Hindlimb muscle (tissue), 1 donor: Measurements from ENCODE around the gene PALD1. TPM values are rescaled to one million over a fixed set of nuclear protein-coding genes. Genes with fewer than 3 reads are reported as not detected.

Experiments used
- DNase-seq: peaks from one replicate; pipeline ENCODE4 v3.0.0-alpha.2; 2013
- polyA plus RNA-seq: library from polyadenylated mRNA; unstranded; fragments of 120-200 nt; gene quantifications from one replicate; pipeline ENCODE4 v1.2.1, GENCODE V29; 2013; ENCODE audit not compliant: insufficient read length

The PALD1 gene
- polyA plus RNA-seq, 1 donor = 22.7 TPM

DNA sequence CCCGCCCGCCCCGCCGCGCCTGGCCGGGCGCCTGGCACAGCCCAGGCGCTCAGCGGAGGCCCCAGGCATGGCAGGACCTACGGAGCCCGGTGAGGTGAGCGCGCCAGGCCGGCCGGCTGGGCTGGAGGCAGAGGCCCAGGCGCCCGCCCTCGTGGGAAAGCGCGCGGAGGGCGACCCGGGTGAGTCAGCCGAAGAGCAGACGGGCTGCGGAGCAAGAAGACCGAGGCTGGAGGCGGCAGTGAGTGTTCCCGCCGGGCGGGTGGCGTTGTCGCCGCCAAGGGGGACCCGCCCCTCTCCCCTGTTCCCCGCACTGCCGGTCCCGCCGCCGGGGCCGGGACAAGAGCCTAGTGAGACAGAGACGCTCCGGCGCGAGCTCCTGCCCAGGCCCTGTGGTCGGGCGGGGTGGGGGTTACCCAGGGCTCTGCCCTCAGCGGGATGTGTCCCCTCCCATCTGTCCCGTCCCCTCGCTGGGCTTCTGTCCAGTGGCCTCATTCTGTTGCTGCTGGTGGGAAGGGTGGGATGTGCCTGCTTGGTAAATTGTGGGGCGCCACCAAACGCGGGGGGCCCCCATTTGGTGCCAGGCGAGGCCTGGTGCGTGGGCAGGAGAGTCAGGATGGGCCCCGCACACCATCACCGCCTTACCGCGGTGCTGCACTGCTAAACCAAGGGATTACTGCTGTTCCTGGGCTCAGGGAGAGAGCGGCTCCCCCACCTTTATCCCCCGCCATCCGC, 20.1 kb upstream of the PALD1 start:
- DNase-seq = peak; percentile 45

- DNase-seq = no peak
These were observed 19.4 kb upstream of the PALD1 start for GRCh38 chr10:70459061-70459773.

GRCh38 chr10:70459774-70460490, 18.6 kb upstream of the PALD1 start:
- DNase-seq = no peak

DNA sequence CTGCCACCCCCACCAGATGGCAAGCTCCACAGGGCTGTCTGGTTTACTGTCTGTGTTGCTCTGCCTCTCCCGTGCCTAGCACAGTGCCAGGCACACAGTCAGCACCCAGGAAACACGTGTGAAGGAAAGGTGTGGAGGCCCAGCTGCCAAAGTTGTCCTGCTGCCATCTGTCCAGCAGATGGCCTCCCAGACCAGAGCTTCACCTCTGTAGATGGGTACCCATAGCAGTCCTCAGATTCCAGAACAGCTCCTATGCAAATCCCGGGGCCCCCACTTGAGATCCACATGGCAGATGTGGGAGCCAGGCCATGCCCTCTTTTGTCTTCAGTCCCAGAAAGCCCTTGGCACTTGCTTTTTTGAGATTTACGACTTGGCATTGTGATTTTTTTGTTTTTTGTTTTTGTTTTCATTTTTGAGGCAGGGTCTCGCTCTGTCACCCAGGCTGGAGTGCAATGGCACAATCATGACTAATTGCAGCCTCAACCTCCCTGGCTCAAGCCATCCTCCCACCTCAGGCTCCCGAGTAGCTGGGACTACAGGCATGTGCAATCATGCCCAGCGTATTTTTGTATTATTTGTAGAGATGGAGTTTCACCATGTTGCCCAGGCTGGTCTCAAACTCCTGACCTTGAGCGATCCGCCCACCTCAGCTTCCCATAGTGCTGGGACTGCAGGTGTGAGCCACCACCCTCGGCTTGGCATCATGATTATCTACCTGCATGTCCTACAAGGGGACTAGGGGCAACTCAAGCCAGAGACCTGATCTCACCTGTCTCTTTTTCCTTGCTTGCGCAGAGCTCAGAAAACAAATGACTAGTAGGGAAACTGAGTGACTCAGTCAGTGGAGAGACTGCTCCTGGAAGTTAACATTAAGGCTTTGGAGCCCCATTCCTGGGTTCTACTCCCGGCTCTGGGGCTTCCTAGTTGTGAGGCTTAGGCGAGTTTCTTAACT, 16.9 kb upstream of the PALD1 start:
- peak; percentile 59 for DNase-seq

DNA sequence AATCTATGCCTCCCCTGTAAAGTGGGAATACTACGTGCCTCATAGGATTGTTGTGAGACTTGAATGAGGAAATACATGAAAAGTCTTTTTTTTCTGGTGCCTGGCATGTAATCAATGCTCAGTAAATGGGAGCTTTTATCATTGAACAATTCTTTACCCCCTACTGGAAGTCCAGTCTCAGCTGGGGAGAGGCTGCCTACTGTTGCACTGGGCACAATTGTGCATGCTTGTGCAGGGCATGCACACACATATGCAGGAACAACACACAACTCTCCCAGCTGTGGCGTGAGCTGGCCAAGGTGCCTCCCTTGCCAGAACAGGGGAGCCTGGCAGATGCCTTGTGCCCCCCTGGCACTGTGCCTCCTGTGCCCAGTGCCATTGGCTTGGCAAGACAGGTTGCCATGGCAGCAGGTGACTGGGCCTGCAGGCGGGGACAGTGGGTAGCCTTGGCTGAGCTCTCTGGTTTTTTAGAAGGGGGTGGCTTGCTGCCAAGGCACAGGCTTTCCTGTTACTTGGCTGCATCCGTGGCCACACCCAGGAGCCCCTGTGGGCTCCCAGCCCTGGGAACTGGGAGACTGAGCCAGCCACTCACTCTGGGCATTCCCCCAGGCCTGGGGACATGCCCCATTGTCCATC, 16.1 kb upstream of the PALD1 start:
- peak; percentile 60 for DNase-seq

DNA sequence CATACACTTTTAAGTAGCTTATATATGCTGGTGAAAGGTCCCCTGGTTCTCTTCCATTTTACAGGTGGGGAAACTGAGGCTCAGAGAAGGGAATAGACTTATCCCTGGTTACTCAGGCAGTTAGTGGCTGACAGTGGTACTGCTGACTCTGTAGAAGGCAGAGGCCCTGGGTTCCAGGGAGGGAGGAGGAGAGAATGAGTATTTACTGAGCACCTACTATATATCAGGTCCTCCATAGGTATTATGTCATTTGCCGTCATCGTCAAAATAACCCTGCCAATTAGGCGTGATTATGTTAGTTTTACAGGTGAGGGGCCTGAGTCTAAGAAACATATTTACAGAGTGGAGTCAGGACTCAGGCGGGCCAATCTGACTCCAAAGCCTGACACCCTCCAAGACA, 13.3 kb upstream of the PALD1 start:
- DNase-seq = no peak

DNA sequence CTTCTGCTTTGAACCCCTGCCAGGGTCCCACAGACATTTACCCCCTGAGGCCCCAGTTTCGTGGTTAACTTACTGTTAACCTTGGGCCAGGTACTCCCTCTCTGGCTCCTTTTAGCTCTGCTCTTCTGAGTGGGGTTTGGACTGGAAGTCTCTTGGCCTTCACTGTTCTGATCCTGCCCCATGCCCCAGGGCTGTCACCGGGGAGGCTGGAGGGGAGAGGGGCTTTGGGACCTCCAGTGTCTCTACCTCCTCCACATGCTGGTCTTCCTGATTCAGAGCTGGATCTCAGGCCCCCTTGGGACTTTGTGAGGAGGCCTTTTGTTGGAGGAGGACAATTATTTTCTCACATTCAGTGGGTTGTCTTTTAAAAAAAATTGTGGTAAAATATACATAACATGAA, 12.7 kb upstream of the PALD1 start:
- DNase-seq = no peak

DNA sequence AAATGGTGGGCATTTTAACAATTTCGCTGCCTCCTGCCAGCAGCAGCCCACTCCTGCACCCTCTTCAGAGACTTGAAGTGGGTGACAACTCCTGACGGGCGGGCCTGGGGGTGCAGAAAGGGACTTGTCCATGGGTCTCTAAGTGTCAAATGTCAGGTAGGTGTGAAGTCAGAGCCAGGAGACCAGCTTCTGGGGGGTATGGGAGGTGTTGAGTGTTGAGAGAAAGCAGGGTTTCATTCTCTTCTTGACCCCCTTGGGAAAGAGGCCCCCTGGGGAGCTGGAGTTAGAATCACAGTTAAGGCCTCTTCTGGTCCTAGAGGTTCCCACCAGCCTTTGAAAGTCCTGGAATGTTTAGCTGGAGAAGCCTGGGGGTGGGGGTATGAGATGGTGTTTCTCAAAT, 11.6 kb upstream of the PALD1 start:
- DNase-seq = no peak

- DNase-seq = no peak
These were observed 5.6 kb upstream of the PALD1 start for GRCh38 chr10:70472799-70473454.

DNA sequence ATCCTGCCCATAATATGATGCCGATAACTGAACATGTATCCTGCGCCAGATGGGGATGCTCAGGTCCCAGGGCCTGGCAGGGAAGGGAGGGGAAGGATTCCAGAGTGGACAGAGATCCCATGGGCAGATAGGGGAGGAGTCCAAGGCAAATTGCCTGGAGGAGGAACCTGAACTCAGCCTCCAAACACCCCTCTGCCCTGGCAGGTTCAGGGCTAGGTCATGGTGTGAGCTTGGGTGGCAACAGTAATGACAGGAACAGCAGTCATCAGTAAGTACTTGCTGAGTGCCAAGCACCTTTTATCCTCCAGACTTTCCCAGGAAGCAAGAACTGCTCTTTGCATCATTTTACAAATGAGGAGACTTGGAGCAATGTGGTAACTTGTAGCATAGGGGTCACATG, 3.8 kb upstream of the PALD1 start:
- no peak for DNase-seq

DNA sequence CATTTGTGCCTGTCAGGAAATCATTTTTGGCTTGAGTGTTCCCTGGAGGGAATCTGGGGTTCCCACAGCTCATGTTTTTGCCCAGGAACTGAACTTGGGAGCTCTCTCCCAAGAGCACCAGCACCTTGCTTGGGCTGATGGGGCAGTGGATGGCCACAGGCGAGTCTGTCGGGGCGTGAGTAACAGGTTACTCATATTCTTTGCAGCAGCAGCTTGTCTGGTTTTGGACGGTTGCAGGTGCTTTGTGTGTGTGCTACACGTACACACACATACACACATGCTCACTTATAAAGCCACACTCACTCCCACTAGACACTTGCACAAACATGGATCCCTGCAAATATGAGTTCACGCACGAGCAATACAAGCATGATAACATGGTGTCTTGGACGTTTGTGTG, 2.9 kb upstream of the PALD1 start:
- no peak for DNase-seq

DNA sequence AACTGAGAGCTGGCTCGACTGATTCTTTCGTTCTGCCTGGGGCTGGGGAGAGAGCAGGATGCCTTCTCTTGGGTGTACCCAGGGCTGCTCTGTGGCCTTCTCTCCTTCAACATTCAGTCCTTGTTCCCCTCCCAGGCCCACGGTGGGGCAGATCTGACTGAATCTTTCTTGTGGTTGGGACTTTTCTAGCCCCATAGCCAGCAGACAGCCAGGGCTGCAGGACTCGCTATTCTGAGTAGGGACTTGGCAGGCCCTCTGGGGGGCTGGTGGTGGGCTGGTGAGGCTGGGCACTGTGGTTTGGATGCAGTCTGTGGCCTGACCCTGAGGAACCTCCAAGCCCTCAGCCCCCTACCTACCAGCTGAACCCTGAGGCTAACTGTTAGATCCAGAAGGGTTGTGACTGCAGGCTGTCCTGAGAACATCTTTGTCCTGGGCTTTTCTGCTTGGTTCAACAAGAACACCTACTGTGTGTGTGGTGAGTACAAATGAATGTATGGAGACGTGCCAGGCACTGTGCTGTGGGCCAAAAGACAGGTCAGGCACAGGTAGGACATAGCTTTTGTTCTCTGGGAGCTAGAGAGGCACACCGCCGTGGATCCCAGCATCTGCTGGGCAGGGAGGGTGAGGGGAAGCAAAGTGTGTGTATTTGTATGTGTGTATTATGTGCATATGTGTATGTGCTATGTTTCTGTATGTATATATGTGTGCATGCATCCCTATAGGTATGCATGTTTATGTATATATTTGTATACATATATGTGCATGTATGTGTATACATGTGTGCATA, 2.1 kb upstream of the PALD1 start:
- no peak for DNase-seq

DNA sequence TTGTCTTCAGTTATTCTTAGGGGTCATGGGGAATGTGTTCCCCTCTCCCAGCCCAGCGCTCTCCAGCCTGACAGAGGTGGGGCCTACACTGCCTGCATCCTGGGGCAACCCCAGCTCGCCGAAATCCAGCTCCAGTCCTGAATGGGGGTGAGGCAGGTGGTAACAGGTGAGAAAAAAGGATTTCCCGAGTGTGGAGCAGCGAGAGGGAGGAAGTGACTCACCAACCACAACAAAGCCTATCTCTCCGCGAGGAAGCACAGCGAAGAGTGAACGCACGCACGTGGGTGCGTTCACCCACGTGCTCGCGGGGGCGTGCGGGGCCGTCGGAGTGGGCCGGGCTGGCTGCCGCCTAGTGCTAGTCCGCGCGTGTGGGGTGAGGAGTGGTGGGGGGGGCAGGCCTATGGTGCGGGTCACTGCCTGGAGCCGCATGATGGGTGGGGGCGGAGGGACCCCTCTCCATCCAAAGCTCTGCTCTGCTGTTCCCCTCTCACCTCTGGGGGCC, 855 bp upstream of the PALD1 start:
- no peak for DNase-seq

DNA sequence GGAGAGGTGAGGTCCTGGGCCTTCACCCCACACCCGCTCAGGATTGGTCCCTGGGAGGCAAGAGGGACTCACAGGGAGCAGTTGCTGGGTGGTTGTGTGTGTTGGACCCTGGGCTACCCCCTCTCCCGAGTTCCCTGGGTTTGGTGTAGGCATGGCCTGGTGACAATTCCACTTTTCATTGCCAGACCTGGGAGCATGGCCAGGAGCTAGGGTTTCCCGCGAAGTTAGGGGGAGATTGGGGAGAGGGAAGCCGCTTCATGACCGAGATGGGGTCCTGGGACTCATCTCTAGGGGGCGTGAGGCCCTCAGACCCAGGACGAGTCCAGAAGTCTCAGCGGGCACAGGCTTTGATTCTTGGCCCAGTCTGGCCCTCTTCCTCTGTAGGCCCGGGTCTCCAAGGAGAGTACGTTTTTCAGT, 606 bp downstream of the PALD1 start:
- DNase-seq = no peak

DNA sequence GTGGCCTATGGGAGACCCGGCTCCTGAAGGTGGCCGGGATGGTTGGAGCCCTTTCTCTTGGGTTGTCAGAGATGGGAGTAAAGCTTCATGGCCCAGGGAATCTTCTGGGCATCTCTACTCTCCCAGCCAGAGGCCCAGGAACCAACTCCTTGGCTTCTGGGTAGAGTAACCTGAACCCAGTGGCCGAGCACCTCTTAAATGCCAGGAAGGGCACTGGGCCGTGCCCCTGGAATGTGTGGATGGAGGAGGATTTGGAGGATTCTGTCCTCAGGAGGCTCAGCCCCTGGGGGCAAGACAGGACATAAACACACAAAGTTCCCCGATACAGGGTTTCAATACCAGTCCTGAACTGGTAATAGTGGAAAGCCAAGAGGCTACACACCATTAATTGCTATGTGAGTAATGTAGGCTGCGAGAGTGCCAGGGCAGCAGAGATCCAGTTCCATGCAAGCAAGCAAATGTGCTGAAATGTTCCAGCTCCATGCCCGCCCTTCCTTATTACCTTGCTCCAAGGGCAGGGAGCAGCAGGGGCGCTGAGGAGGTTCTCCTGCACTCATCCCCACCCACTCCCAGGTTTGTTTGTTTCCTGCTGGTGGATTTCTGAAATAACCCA, 1.2 kb downstream of the PALD1 start:
- no peak for DNase-seq

- DNase-seq = no peak
These were observed 1.8 kb downstream of the PALD1 start for GRCh38 chr10:70480239-70480861.

DNA sequence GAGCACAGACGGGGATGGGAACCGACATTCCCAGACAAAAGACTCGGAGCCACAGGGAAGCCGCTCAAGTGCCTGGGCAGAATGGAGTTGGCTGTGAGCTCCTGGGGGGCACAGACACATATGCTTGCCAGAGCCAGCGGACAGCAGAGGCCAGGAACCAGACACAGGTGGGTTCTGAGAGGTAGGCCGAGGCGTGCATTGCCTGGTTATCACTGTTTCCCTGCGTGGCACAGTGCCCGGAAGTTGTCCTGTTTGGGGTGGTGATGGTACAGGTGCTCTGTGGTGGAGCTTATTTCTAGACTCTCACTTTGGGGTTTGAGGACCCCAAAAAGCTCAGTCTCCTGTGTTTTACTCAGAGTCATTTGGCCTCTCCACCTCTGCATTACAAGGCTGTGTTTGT, 2.5 kb downstream of the PALD1 start:
- DNase-seq = no peak

DNA sequence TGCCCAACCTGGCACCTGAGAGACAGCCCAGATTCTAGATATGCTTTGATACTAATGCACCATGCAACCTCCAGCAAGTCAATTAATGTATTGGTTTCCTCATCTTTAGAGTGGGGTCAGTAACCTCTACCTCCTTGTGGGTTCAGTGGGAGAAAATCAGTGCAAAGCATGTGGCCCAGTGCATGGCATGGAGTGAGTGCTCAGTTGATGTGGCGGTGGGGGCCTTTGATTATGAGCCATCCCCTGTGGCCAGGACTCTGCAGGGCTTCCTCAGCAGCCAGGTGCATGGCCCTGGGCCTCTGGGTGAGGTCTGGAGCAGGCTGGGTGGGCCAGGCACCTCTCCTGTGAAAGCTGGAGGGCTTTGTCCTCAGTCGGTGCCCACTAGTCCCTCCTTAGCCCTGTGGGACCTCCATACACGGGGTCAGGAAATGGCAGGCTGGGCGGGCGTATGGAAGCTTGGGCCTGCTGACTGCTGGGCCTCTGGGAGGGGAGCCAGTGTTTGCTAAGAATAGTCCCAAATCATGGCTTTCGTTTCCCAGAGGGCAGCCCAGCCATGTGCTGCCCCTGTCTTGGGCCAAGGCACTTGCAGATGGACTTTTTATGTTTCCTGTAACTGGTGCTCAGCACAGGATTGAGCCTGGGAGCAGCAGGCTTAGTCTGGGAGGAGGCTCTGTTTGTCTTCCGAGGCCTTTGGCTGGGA, 3.4 kb downstream of the PALD1 start:
- DNase-seq = no peak
